Progenitor cell of endocrine pancreas (in vitro differentiated cells): ENCODE results near the gene CPLX1. TPM values are rescaled to one million over a fixed set of nuclear protein-coding genes. Genes with fewer than 3 reads are reported as not detected.

Source experiments
- DNase-seq: peaks from one replicate; pipeline ENCODE4 v3.0.0; 2021; ENCODE audit warnings: low spot score; ENCODE audit not compliant: unreplicated experiment
- H3K27ac Mint-ChIP-seq: 2 replicates; pipeline ENCODE4 v1.8.0; 2021; ENCODE audit warnings: mild to moderate bottlenecking, moderate library complexity, mixed read lengths
- H3K27me3 Mint-ChIP-seq: 2 replicates; pipeline ENCODE4 v1.8.0; 2021; ENCODE audit warnings: mixed read lengths
- H3K36me3 Mint-ChIP-seq: 2 replicates; pipeline ENCODE4 v1.8.0; 2022; ENCODE audit warnings: mixed read lengths; ENCODE audit not compliant: insufficient read depth
- H3K4me1 Mint-ChIP-seq: 2 replicates; pipeline ENCODE4 v1.8.0; 2021; ENCODE audit warnings: low read depth, mixed read lengths
- H3K4me3 Mint-ChIP-seq: 2 replicates; pipeline ENCODE4 v1.8.0; 2021; ENCODE audit warnings: low read depth, mild to moderate bottlenecking, moderate library complexity, mixed read lengths
- H3K9me3 Mint-ChIP-seq: 2 replicates; pipeline ENCODE4 v1.8.0; 2021; ENCODE audit warnings: low read depth, mixed read lengths
- total RNA-seq: library from RNA; stranded (reverse); gene quantifications from 2 replicates; pipeline ENCODE4 v1.2.1, GENCODE V29; 2021
- TF ChIP-seq, protein P1 (sequence below): fragments of 200-600 bp; sonication (generic); IDR thresholded peaks from one replicate; pipeline ENCODE4 v1.5.0; 2021; ENCODE audit warnings: antibody characterized with exemption, mild to moderate bottlenecking; ENCODE audit not compliant: unreplicated experiment

CPLX1 gene
- total RNA-seq, 1 donor from 2014 or later = 1.4 TPM

- Mint-ChIP-seq H3K27me3 (peaks cover 24% of the 10 kb centered on the region), H3K27ac (no peak overlapping the region), H3K4me3 (no peak overlapping the region), H3K36me3 (no peaks in the 10 kb centered on the region), H3K4me1 (no peaks in the 10 kb centered on the region), H3K9me3 (peaks cover 12% of the 10 kb centered on the region)
- TF ChIP-seq, protein P1, sequence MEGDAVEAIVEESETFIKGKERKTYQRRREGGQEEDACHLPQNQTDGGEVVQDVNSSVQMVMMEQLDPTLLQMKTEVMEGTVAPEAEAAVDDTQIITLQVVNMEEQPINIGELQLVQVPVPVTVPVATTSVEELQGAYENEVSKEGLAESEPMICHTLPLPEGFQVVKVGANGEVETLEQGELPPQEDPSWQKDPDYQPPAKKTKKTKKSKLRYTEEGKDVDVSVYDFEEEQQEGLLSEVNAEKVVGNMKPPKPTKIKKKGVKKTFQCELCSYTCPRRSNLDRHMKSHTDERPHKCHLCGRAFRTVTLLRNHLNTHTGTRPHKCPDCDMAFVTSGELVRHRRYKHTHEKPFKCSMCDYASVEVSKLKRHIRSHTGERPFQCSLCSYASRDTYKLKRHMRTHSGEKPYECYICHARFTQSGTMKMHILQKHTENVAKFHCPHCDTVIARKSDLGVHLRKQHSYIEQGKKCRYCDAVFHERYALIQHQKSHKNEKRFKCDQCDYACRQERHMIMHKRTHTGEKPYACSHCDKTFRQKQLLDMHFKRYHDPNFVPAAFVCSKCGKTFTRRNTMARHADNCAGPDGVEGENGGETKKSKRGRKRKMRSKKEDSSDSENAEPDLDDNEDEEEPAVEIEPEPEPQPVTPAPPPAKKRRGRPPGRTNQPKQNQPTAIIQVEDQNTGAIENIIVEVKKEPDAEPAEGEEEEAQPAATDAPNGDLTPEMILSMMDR = no peak
- no peak for DNase-seq
Observed at GRCh38 chr4:804804-805203, 21.1 kb downstream of the CPLX1 start.

- no peak for DNase-seq
Observed at GRCh38 chr4:803884-804283, 22.0 kb downstream of the CPLX1 start.

GRCh38 chr4:801436-802124, 24.3 kb downstream of the CPLX1 start:
- Mint-ChIP-seq H3K9me3 (peaks cover 12% of the 10 kb centered on the region), H3K36me3 (no peaks in the 10 kb centered on the region), H3K27ac (no peak overlapping the region), H3K4me3 (no peak overlapping the region), H3K4me1 (peaks cover 3% of the 10 kb centered on the region), H3K27me3 (peaks cover 24% of the 10 kb centered on the region)
- no peak for DNase-seq
- TF ChIP-seq, protein P1 = no peak

More at GRCh38 chr4:803884-804283, 22.0 kb downstream of the CPLX1 start:
- H3K36me3 Mint-ChIP-seq = no peaks in the 10 kb centered on the region
- peaks cover 2% of the 10 kb centered on the region for H3K4me1 Mint-ChIP-seq
- H3K9me3 Mint-ChIP-seq = peaks cover 12% of the 10 kb centered on the region
- no peak overlapping the region for H3K4me3 Mint-ChIP-seq
- TF ChIP-seq, protein P1 = no peak
- H3K27me3 Mint-ChIP-seq = peaks cover 27% of the 10 kb centered on the region
- no peak overlapping the region for H3K27ac Mint-ChIP-seq

GRCh38 chr4:797066-797465, 28.9 kb downstream of the CPLX1 start:
- TF ChIP-seq, protein P1 = no peak
- Mint-ChIP-seq H3K27ac (peak overlapping the region; percentile 63), H3K27me3 (peaks cover 46% of the 10 kb centered on the region), H3K4me3 (no peak overlapping the region), H3K9me3 (peaks cover 5% of the 10 kb centered on the region), H3K4me1 (peaks cover 3% of the 10 kb centered on the region), H3K36me3 (no peaks in the 10 kb centered on the region)
- DNase-seq = no peak

DNA sequence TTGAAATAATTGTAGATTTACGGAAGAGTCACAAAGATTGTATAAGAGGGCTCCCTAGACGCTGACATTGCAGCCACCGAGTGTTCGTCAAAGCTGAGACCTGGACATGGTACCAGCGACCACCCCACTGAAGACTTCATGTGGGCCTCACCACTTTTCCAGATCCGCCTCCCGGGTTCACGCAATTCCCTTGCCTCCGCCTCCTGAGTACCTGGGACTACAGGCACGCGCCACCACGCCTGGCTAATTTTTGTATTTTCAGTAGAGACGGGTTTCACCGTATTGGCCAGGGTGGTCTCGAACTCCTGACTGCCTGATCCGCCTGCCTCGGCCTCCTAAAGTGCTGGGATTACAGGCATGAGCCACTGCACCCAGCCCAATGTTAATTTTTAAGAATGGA, 29.7 kb downstream of the CPLX1 start:
- Mint-ChIP-seq H3K4me1 (peaks cover 3% of the 10 kb centered on the region), H3K27me3 (peaks cover 44% of the 10 kb centered on the region), H3K4me3 (no peak overlapping the region), H3K27ac (no peak overlapping the region), H3K9me3 (no peaks in the 10 kb centered on the region), H3K36me3 (no peaks in the 10 kb centered on the region)
- DNase-seq = no peak
- TF ChIP-seq, protein P1 = no peak
